ENCODE data around the gene PHACTR1.

The PHACTR1 gene

GRCh38 chr6:13259393-13259792 is 542.8 kb downstream of the PHACTR1 start:
- no peak for FAIRE-seq
- DNase-seq (ENCODE audit: low spot score), result no peak

DNA sequence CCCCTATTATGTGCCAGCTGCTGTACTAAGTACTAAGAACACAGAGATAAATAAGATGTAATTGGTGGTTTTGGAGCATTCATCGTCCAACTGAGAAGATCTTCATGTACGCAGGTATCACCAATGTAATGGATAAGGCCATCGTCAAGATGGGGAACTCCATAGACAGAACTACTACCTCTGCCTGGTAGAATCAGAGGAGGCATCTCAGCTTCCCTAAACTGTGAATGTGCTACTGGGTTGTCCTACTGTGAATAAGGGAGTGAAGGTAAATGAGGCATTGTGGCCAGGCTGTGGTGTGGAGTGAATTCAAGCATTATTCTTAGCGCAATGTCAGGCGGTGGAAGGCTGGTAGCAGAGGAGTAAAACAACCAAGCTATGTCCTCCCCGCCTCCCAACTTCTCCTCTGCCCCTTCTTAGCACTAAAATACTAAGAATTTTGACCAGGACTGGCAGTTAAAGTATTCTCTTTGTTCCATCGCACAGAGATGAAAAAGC is 543.6 kb downstream of the PHACTR1 start:
- DNase-seq (ENCODE audit: low spot score) (no peak), FAIRE-seq (no peak)

- FAIRE-seq, result no peak
- DNase-seq (ENCODE audit: low spot score), result no peak
These were observed 544.3 kb downstream of the PHACTR1 start for GRCh38 chr6:13260831-13261230.

GRCh38 chr6:13261464-13261994 is 545.0 kb downstream of the PHACTR1 start:
- no peak for DNase-seq (ENCODE audit: low spot score)
- no peak for FAIRE-seq

- FAIRE-seq (no peak), DNase-seq (ENCODE audit: low spot score) (no peak)
These were observed 546.0 kb downstream of the PHACTR1 start for GRCh38 chr6:13262302-13263230.

GRCh38 chr6:13263669-13264068 is 547.1 kb downstream of the PHACTR1 start:
- FAIRE-seq (no peak), DNase-seq (ENCODE audit: low spot score) (no peak)

GRCh38 chr6:13267142-13267651 is 550.6 kb downstream of the PHACTR1 start:
- DNase-seq (ENCODE audit: low spot score) (no peak), FAIRE-seq (no peak)

- no peak for FAIRE-seq
- DNase-seq (ENCODE audit: low spot score), result peak; percentile 51
These were observed 552.4 kb downstream of the PHACTR1 start for GRCh38 chr6:13268913-13269518.

DNA sequence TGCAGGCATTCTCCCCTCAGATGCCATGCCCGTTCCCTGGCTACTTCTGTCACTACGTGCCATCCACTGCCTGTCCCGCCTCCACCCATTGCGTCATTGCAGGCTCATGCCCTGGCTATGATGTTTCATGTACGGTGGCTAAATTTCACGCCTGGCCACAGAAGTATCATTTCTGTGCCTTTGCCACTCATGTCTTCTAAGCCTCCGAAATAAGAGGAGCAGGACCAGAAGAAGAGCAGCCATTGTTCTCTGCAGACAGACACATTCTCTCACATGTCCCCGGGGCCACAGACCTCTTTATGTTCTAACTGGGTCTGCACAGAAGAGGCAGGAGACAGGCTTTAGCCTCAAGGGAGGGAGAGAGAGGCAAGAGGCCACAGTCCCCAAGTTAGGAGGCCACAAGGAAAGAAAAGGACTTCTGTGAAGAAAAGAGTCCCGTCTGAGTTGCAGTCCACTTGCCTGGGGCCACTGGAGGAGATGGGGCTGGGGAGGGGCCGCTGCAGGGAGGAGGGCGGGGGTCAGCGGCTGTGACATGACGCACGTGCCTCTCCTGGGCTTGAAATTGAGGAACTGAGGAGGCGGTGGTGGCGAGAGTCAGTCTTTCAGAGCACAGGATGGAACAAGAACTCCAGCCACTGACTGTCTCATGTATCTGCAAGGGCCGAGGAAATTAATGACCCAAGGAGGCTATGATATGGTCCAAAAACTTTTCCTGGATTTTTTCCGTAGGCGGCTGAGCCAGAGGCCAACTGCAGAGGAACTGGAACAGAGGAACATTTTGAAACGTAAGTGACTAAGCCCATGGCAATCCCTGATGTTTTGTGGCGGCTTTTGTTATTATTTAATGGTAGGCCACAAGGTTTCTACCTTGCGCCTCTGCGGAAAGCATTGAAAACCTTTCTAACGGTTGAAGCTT is 555.8 kb downstream of the PHACTR1 start:
- DNase-seq (ENCODE audit: low spot score) (no peak), FAIRE-seq (no peak)

DNA sequence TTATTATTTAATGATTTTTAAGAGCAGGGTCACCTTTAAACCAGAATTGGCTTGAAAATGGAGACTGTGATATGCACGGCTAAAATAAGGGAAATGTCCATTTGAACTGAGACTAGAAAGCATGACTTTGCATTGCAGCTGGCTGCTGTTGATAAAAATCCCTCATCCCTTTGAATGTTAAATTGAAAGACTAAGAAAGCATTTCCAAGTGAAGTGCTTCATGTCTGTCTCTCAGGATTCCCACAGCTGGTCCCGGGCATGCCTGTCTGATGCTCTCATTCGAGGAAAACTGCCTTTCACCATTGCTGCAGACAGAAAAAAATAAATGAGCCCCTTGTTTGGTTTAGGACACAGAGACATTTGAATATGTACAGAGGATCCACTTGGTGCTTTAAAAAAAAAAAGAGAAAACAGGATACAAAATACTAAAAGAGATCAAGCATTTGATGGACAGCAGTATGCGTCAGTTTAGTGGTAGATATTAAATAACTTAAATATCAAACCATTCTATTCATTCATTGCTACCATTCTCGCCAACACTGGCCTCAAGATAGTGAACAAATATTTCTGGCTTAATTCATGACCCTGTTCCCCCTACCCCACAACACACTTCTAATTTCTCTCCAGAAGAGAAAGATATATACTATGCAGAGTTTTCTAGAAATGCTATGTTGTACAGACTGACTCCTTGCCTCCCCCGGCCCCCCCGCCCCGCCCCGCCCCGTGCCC is 556.8 kb downstream of the PHACTR1 start:
- FAIRE-seq (no peak), DNase-seq (ENCODE audit: low spot score) (no peak)

GRCh38 chr6:13273931-13274706 is 557.6 kb downstream of the PHACTR1 start:
- DNase-seq (ENCODE audit: low spot score) (peak; percentile 29), FAIRE-seq (no peak)

DNA sequence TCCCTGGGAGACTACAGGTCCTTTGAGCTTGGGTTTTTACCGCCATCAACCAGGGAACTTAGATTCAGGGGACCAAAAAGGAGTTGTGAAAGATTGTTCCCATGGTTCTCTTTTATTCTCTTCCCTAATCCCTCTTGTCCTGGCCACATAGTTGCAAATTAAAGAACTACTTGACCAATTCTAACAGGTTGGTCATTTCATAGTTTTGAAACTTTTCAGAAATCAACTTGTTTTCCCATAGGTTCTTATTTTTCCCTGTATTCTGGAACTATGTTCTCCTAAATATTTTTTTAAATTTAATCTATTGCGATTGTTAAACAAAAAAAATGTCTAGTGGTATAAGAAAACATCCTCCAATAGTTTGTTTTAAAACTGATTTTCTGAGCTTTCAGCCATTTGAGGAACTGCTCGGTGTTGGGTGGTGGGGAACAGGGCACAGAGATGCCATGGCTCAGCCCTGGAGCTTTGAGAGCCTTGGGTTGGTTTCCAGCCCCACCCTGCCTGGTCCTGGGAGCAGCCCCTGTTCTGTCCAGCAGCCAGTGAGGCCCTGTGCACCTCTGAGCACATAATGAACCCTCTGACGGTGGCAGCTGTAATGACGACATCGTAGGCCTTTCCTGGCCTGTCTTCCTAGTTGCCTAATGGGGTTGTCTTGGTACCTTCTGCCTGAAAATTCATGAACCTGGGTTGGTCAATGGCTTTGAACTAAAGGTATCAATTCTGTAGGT is 558.3 kb downstream of the PHACTR1 start:
- FAIRE-seq, result no peak
- no peak for DNase-seq (ENCODE audit: low spot score)

GRCh38 chr6:13275435-13275989 is 558.9 kb downstream of the PHACTR1 start:
- FAIRE-seq (no peak), DNase-seq (ENCODE audit: low spot score) (no peak)

- FAIRE-seq, result no peak
These were observed 560.7 kb downstream of the PHACTR1 start for GRCh38 chr6:13277231-13277630.

DNA sequence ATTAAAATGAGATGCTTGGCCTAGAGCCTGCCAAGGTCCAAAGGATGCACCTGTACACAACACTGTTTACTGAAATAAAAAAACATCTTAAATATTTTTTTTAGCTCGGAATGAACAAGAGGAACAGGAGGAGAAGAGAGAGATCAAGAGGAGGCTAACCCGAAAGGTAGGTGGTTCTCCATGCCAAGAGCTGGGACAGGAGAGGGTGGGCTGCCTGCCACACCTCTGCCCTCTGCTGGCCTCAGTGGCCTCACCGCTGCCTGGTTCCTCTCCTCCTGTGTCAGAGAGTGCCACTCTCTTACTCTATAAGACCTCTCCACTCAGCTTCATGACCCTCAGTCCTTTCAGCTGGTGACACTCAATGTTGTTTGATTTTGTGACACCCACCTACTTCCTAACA is 561.6 kb downstream of the PHACTR1 start:
- FAIRE-seq (no peak), DNase-seq (ENCODE audit: low spot score) (no peak)

More at GRCh38 chr6:13277231-13277630, 560.7 kb downstream of the PHACTR1 start:
- no peak for DNase-seq (ENCODE audit: low spot score)

GRCh38 chr6:13278991-13279390 is 562.4 kb downstream of the PHACTR1 start:
- FAIRE-seq (no peak), DNase-seq (ENCODE audit: low spot score) (no peak)

DNA sequence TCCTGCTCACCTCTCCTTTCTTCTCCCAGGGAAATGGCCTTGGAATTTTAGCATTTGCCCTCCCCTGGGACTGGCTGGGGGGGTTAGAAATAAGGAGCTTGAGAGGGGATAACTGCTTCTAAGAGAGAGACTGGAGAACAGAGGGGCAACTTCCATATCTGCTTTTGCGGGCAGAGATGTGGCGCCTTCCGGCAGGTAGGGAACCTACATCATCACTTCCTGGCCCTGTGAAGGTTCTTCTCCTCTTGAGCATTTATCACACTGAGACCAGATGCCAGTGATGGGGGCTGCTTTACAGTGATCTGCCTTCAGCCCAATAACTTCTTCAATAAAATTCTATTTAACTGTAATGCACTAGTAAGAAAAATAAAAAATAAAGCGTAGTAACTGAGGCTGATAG is 563.7 kb downstream of the PHACTR1 start:
- FAIRE-seq (no peak), DNase-seq (ENCODE audit: low spot score) (no peak)

DNA sequence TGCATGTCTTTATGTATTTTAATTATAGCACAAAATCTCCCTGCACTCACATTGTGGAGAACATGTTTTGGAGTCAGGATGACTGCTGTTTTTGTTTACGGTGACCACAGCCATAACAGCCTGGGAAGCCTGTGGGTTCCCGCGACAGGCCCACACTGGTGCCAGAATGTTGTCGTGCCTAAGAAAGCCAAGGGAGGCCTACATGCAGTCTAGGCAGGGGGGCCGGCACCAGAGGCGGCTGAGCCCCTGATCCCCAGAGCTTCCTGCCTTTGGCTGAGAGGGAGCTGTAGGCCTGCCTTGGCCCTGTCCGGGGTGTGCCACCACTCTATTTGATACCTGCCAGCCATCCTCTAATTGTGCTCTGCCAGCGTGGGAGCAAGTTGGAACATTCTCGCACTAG is 565.1 kb downstream of the PHACTR1 start:
- DNase-seq (ENCODE audit: low spot score) (no peak), FAIRE-seq (no peak)
